Measurements from ENCODE around the gene PLAGL2. TPM values are rescaled to one million over a fixed set of nuclear protein-coding genes. Genes with fewer than 3 reads are reported as not detected.

The PLAGL2 gene
- total RNA-seq, 3 donors from 2014 or later: 2.9 to 7.6 (median 4.3) TPM

GRCh38 chr20:32168184-32168910 is 39.2 kb downstream of the PLAGL2 start:
- H3K4me1 ChIP-seq: no peaks in the 10 kb centered on the region
- no peaks in the 10 kb centered on the region for H3K36me3 ChIP-seq
- no peak overlapping the region for H3K4me3 ChIP-seq
- DNase-seq (ENCODE audit: low spot score in 2 of 2): no peak
- no peaks in the 10 kb centered on the region for H3K27me3 ChIP-seq
- no peak overlapping the region for H3K27ac ChIP-seq
- intact Hi-C loops (cut with DNase I; ENCODE audit: low total_unique reads): no loop called here
- TF ChIP-seq POLR2A (IDR thresholded peaks at IDR 0.05) (no peak), CTCF (IDR thresholded peaks at IDR 0.05) (no peak), POLR2AphosphoS5 (IDR thresholded peaks at IDR 0.05) (no peak)
- H3K9me3 ChIP-seq: no peaks in the 10 kb centered on the region

GRCh38 chr20:32167552-32167951 is 40.0 kb downstream of the PLAGL2 start:
- intact Hi-C loops (cut with DNase I; ENCODE audit: low total_unique reads): no loop called here

GRCh38 chr20:32165836-32166545 is 41.6 kb downstream of the PLAGL2 start:
- Histone ChIP-seq H3K4me1 (no peaks in the 10 kb centered on the region), H3K27me3 (no peaks in the 10 kb centered on the region), H3K4me3 (no peak overlapping the region), H3K36me3 (peaks cover 5% of the 10 kb centered on the region), H3K27ac (peak overlapping the region; percentile 36 to 68), H3K9me3 (no peaks in the 10 kb centered on the region)
- intact Hi-C loops (cut with DNase I; ENCODE audit: low total_unique reads): no loop called here
- TF ChIP-seq POLR2AphosphoS5 (IDR thresholded peaks at IDR 0.05) (no peak), CTCF (IDR thresholded peaks at IDR 0.05) (no peak), POLR2A (IDR thresholded peaks at IDR 0.05) (no peak)
- DNase-seq (ENCODE audit: low spot score in 2 of 2): no peak

More at GRCh38 chr20:32167552-32167951, 40.0 kb downstream of the PLAGL2 start:
- Histone ChIP-seq H3K9me3 (no peaks in the 10 kb centered on the region), H3K27ac (no peak overlapping the region), H3K36me3 (no peaks in the 10 kb centered on the region), H3K27me3 (no peaks in the 10 kb centered on the region), H3K4me3 (no peak overlapping the region), H3K4me1 (no peaks in the 10 kb centered on the region)
- no peak for DNase-seq (ENCODE audit: low spot score in 2 of 2)
- TF ChIP-seq CTCF (IDR thresholded peaks at IDR 0.05) (no peak), POLR2AphosphoS5 (IDR thresholded peaks at IDR 0.05) (no peak), POLR2A (IDR thresholded peaks at IDR 0.05) (no peak)

GRCh38 chr20:32164984-32165735 is 42.4 kb downstream of the PLAGL2 start:
- Histone ChIP-seq H3K4me1 (no peaks in the 10 kb centered on the region), H3K27me3 (no peaks in the 10 kb centered on the region), H3K4me3 (no peak overlapping the region), H3K9me3 (no peaks in the 10 kb centered on the region), H3K27ac (peak overlapping the region in 1 of 2 donors; percentile 68), H3K36me3 (peaks cover 5% of the 10 kb centered on the region)
- TF ChIP-seq CTCF (IDR thresholded peaks at IDR 0.05) (no peak), POLR2AphosphoS5 (IDR thresholded peaks at IDR 0.05) (no peak), POLR2A (IDR thresholded peaks at IDR 0.05) (no peak)
- DNase-seq (ENCODE audit: low spot score in 2 of 2): no peak
- intact Hi-C loops (cut with DNase I; ENCODE audit: low total_unique reads): no loop called here

Measured in breast epithelium (tissue), 4 donors.